HFF-Myc (cell line): ENCODE results near the gene ST8SIA5.

Experiments
- DNase-seq: peaks from one replicate; pipeline ENCODE4 v3.0.0-alpha.2; 2011; ENCODE audit warnings: low read depth; ENCODE audit errors: extremely low read depth
- H3K4me3 ChIP-seq: replicated peaks from 2 replicates; pipeline ENCODE4 v1.5.1; 2011; ENCODE audit warnings: low read depth, mild to moderate bottlenecking, control low read depth, low read length
- CTCF ChIP-seq: IDR thresholded peaks from 2 replicates; pipeline ENCODE4 v1.5.1; 2012; ENCODE audit warnings: mild to moderate bottlenecking, low read depth, low read length, control low read depth; ENCODE audit errors: missing control alignments

Gene ST8SIA5

GRCh38 chr18:46732801-46733200 is 24.1 kb downstream of the ST8SIA5 start:
- no peak for TF ChIP-seq CTCF
- no peak for DNase-seq
- no peak overlapping the region for H3K4me3 ChIP-seq

- DNase-seq: no peak
These were observed 24.7 kb downstream of the ST8SIA5 start for GRCh38 chr18:46732201-46732600.

GRCh38 chr18:46731316-46731715 is 25.5 kb downstream of the ST8SIA5 start:
- no peak for DNase-seq
- H3K4me3 ChIP-seq: no peak overlapping the region
- no peak for TF ChIP-seq CTCF

More at GRCh38 chr18:46732201-46732600, 24.7 kb downstream of the ST8SIA5 start:
- no peak overlapping the region for H3K4me3 ChIP-seq
- TF ChIP-seq CTCF: no peak

GRCh38 chr18:46728219-46728930 is 28.5 kb downstream of the ST8SIA5 start:
- no peak for TF ChIP-seq CTCF

GRCh38 chr18:46727177-46727576 is 29.7 kb downstream of the ST8SIA5 start:
- no peak overlapping the region for H3K4me3 ChIP-seq
- DNase-seq: no peak
- TF ChIP-seq CTCF: no peak

More at GRCh38 chr18:46728219-46728930, 28.5 kb downstream of the ST8SIA5 start:
- H3K4me3 ChIP-seq: no peak overlapping the region
- no peak for DNase-seq

- DNase-seq: no peak
- H3K4me3 ChIP-seq: no peak overlapping the region
- no peak for TF ChIP-seq CTCF
These were observed 31.5 kb downstream of the ST8SIA5 start for GRCh38 chr18:46725310-46725709.
